Measurements from ENCODE around the gene CACNA1B. TPM values are rescaled to one million over a fixed set of nuclear protein-coding genes. Genes with fewer than 3 reads are reported as not detected.

The CACNA1B gene
- total RNA-seq, 1 experiment from 2014 or later, result 7.8 TPM

DNA sequence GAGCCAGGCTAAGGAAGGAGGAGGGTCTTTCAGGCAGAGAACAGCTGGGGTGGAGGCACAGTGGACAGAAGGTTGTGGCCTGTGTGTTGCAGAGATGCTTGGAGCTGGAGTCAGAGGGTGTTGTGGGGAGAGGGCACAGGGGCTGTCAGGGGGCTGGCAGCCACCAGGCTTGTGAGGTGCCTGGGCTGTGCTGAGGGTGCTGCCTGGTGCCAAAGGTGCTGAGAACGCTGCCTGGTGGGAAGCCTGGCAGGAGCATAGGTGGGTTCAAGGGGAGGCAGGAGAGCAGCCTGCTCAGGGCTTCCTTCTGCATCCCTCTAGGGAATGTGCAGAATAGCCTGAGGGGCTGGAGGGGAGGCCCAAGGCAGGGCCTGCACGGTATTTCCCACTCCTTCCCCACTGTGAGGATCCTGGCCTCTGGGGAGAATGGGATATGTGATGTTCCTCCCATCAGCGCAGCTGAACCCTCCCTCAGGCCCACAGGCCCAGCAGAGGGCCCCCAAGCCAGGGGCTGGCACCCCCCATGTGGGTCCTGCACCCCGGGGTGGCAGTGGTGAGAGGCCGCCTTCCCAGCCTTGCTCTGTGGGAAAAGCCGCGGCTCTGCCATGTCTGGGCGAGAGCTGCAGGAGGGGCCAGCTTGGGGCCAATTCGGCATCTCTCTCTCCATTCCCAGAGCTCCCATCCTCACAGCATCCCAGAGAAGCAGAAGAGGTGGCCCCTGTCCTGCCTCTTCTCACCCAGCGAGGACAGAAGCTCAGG is 76.3 kb downstream of the CACNA1B start:
- Histone ChIP-seq H2AK5ac (ENCODE audit: insufficient read length, low read length) (no peak overlapping the region), H3K9me3 (ENCODE audit: control insufficient read depth, low read depth, low read length) (peaks cover 8% of the 10 kb centered on the region), H3K27ac (ENCODE audit: insufficient read length, low read depth, low read length) (no peak overlapping the region), H2BK20ac (ENCODE audit: low read depth, low read length, poor library complexity, severe bottlenecking) (no peak overlapping the region), H2BK15ac (ENCODE audit: low read depth, low read length) (no peak overlapping the region), H3K18ac (ENCODE audit: insufficient read length, low read depth, low read length) (no peak overlapping the region), H2BK12ac (ENCODE audit: insufficient read length, low read depth, low read length) (no peak overlapping the region), H2AFZ (ENCODE audit: low read length) (no peak overlapping the region), H3K79me2 (ENCODE audit: insufficient read depth, low read length) (no peaks in the 10 kb centered on the region), H3K27me3 (ENCODE audit: insufficient read depth, low read length) (no peaks in the 10 kb centered on the region), H3K14ac (ENCODE audit: insufficient read depth, low read length) (no peak overlapping the region; the same call in 1 of the 2 replicates), H3K9ac (ENCODE audit: extremely low read depth, insufficient read length, low read length) (no peak overlapping the region), H3K23ac (ENCODE audit: insufficient read length, low read depth, low read length) (no peak overlapping the region), H3K4ac (ENCODE audit: low read depth, low read length) (no peak overlapping the region), H3K23me2 (ENCODE audit: insufficient read length, low read depth, low read length, poor library complexity, severe bottlenecking) (no peaks in the 10 kb centered on the region), H4K8ac (replicated peaks; ENCODE audit: insufficient read length, low read depth, low read length) (no peak overlapping the region), H2BK120ac (ENCODE audit: low read depth, low read length, poor library complexity, severe bottlenecking) (no peak overlapping the region), H4K5ac (ENCODE audit: insufficient read length, low read depth, low read length) (no peak overlapping the region), H3K56ac (ENCODE audit: insufficient read length, low read depth, low read length) (no peak overlapping the region), H4K20me1 (ENCODE audit: control insufficient read depth, insufficient read depth, insufficient read length) (peaks cover 3% of the 10 kb centered on the region), H3T11ph (ENCODE audit: low read length) (no peak overlapping the region), H4K91ac (ENCODE audit: insufficient read length, low read depth, low read length) (no peak overlapping the region), H2BK5ac (ENCODE audit: insufficient read length, low read length) (no peak overlapping the region), H3K79me1 (ENCODE audit: insufficient read depth, low read depth, low read length, poor library complexity, severe bottlenecking) (no peaks in the 10 kb centered on the region), H3K4me1 (ENCODE audit: insufficient read depth, low read length) (no peaks in the 10 kb centered on the region), H3K4me2 (ENCODE audit: insufficient read depth, insufficient read length, low read length) (no peak overlapping the region)
- no CpG with 5 or more reads among the region's 10 CpGs for WGBS (ENCODE audit: extremely low coverage, insufficient read length, low lambda C conversion rate)
- no peak for DNase-seq
- H3K36me3 Mint-ChIP-seq (ENCODE audit: insufficient read depth in 1 of 3, low read depth in 3 of 3), result peaks cover 0 to 24% (median 12%) of the 10 kb centered on the region in 3 experiments; a peak in 5 of 7 replicates
- H3K9me3 Mint-ChIP-seq, result no peaks in the 10 kb centered on the region; a peak in 1 of 5 replicates
- TF ChIP-seq, protein P1, sequence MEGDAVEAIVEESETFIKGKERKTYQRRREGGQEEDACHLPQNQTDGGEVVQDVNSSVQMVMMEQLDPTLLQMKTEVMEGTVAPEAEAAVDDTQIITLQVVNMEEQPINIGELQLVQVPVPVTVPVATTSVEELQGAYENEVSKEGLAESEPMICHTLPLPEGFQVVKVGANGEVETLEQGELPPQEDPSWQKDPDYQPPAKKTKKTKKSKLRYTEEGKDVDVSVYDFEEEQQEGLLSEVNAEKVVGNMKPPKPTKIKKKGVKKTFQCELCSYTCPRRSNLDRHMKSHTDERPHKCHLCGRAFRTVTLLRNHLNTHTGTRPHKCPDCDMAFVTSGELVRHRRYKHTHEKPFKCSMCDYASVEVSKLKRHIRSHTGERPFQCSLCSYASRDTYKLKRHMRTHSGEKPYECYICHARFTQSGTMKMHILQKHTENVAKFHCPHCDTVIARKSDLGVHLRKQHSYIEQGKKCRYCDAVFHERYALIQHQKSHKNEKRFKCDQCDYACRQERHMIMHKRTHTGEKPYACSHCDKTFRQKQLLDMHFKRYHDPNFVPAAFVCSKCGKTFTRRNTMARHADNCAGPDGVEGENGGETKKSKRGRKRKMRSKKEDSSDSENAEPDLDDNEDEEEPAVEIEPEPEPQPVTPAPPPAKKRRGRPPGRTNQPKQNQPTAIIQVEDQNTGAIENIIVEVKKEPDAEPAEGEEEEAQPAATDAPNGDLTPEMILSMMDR (conservative IDR thresholded peaks at IDR 0.05), result no peak
- no peak overlapping the region for H3K27ac Mint-ChIP-seq
- H3K4me3 Mint-ChIP-seq, result no peak overlapping the region; a peak in 1 of 5 replicates
- no peaks in the 10 kb centered on the region for H3K27me3 Mint-ChIP-seq (ENCODE audit: low read depth)
- no peaks in the 10 kb centered on the region for H3K4me1 Mint-ChIP-seq
